HG03558 (cell line): ENCODE data around the gene SCRN3.
"Not testable (repeated sequence)": the region's sequence is repeated elsewhere in the genome, so short reads cannot be mapped to it uniquely, and the experiment has no call there.

Experiments used
- ATAC-seq: cut with Tn5 transposase; IDR thresholded peaks from one replicate; pipeline ENCODE4 v1.9.1; 2021; ENCODE audit warnings: moderate number of reproducible peaks; ENCODE audit not compliant: unreplicated experiment; ENCODE audit errors: extremely low read depth

SCRN3 gene

DNA sequence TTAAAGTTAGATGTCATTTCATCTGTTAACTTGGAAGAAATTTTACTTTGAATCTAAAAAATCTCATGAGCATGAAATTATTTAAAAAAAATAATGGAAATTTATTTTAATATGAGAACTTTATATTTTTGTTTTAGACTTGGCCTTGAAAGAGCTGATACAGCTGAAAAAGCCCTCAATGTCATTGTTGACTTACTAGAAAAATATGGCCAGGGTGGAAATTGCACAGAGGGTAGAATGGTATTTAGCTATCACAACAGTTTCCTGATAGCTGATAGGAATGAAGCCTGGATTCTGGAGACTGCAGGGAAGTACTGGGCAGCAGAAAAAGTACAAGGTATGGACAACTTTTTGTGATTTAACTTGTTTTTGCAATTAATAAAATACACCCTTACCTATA, 5.3 kb downstream of the SCRN3 start:
- ATAC-seq: no peak

DNA sequence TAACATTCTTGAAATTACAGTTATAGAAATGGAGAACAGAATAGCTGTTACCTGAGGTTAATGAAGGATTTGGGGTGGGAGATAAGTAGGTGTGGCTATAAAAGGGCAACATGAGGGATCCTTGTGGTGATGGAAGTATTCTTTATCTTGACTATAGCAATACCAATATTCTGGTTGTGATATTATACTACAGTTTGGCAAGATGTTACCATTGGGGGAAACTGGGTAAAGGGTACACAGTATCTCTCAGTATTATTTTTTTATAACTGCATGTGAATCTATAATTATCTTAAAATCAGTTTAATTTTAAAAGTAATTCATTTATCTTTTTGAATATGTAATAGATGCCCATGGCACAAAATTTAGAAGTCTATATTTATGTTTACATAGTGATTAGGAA, 8.1 kb downstream of the SCRN3 start:
- ATAC-seq: no peak

DNA sequence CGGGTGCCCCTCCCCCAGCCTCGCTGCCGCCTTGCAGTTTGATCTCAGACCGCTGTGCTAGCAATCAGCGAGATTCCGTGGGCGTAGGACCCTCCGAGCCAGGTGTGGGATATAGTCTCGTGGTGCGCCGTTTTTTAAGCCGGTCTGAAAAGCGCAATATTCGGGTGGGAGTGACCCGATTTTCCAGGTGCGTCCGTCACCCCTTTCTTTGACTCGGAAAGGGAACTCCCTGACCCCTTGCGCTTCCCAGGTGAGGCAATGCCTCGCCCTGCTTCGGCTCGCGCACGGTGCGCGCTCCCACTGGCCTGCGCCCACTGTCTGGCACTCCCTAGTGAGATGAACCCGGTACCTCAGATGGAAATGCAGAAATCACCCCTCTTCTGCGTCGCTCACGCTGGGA, 14.5 kb downstream of the SCRN3 start:
- ATAC-seq: not testable (repeated sequence)

DNA sequence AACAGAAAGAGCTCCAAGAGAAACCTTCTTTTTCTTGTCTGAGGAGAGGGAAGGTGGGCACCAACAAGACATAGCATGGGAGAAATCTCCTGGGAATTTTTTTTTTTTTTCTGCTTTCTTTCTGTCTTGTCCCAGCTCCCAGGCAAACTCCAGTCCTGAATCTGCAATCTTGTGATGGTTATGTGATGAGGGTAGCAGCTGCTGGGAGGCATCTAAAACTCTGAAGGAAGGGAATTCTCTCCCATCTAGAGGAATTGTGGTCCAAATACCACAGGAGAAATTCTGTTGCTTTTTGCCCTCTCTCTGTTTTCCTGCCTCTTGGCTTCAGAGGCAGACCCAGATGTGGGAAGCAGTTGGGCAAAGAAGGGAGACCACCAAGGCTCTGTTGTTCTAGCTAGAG, 16.7 kb downstream of the SCRN3 start:
- no peak for ATAC-seq

DNA sequence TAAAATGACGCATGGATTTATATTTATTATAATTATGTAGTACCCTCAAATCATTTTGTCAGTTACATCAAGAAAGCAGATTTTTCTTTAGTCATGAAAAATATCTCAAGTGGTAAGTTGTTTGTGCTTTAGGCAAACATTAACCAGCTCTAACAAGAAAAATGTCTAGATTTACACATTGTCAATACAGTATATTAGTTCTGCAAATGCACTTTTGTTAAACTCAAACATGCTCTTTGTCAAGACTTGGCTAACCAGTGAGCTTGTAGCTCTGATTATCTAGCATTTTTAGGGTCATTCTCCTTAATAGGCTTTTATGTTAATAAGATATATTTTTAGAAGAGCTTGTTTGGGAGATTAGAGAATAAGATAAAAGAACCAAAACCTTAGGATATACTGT, 32.7 kb downstream of the SCRN3 start:
- no peak for ATAC-seq

DNA sequence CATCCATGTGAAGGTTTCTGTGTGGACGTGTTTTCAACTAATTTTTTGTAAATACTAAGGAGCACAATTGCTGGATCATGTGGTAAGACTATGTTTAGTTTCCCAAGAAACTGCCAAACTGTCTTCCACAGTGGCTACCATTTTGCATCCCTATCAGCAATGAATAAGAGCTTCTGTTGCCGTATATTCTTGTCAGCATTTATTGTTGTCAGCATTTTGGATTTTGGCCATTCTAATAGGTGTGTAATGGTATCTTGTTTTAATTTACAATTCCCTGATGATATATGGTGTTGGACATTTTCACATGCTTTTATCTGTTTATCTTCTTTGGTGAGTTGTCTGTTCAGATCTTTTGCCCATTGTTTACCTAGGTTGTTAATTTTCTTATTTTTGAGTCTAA, 34.5 kb downstream of the SCRN3 start:
- no peak for ATAC-seq

DNA sequence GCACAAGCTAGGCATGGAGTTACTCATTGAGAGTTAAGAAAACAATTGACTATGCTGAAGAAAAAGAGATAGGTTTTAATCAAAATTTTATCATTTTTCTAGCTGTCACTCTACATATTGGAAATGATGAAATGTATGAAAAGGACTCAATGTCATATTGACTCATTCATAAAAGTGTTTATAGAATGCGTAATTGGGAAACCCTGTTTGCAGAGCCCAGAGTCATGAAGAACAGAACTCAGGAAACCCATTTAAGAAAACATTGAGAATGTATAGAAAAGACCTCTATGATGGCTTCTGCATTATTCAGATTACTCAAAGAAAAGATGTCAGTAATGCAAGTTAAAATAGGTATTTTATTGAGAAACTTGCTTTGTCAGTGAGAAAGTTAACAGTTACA, 36.4 kb downstream of the SCRN3 start:
- ATAC-seq: no peak

DNA sequence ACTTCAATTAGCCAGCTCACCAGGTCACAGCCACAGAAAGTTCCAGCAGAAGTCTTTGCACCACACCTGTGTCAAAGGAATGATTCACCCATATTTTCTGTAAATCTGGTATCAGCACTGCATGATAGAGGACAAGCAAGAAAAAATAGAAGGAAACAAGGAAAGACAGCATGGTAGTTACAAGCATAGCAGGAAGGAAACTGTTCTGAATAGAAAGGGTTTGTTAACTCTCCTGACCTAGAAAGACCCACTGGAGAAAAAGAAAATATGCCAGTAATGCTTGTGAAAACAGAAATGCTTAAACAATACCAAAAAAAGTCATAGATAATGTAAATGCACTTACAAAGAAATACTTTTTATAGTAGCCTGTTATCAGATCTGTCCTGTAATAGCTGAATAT, 40.8 kb downstream of the SCRN3 start:
- ATAC-seq: no peak

DNA sequence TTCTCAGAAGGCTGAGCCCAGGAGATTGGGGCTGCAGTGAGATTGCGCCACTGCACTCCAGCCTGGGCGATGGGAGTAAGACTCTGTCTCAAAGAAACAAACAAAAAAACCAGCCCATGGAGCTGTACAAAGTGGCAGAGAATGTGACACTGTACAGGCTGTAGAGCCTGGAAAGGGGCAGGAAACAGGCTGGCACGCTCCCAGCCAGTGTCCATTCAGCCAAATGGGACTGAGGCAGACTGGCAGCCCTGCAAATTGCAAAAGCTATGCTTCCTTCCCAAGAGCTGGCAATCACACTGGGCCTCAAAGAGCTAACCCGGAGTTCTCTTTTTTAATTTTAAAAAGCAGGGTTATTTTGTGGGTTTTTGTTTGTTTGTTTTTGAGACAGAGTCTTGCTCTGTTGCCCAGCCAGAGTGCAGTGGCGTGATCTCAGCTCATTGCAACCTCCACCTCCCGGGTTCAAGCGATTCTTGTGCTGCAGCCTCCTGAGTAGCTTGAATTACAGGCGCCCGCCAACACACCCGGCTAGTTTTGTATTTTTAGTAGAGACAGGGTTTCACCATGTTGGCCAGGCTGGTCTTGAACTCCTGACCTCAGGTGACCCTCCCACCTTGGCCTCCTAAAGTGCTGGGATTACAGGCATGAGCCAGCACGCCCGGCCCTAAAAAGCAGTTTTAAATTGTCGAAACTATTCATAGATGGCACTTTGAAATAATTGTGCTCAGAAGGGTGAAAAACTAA, 42.8 kb downstream of the SCRN3 start:
- ATAC-seq: no peak

DNA sequence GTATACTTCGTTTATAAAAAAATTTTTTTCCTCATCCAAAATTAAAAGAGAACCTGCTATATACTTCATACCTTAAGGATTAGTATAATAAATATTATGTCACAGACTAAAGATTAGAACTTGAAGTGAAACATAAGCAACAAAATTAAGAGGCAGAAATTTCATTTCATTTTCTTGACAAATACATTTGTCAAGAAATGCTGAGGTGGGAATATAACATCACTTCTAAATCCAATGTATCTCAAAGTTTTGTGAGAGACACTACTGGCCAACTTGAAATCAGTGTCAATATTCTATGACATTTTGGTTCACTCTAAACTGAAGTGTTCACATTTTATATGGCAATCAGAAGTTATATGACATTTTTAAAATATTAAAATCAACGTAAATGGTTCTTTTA, 43.8 kb downstream of the SCRN3 start:
- ATAC-seq: no peak

DNA sequence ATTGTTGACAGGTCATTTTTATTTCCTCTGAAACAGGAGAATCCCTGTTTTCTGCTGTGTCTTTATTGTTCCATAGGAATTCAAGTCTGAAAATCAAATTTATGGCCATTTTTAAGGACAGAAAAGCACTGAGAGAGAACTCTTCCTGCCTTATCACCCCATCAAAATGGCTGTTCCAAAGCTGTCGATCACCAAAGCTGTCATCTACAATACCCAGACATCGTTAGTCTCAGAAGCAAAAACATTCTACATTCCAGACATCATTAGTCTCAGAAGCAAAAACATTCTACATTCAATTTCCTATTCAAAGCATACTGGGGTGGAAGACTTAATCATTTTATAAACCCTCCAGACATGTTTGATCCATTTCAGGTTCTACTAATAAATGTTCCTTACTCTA, 44.4 kb downstream of the SCRN3 start:
- ATAC-seq: no peak

DNA sequence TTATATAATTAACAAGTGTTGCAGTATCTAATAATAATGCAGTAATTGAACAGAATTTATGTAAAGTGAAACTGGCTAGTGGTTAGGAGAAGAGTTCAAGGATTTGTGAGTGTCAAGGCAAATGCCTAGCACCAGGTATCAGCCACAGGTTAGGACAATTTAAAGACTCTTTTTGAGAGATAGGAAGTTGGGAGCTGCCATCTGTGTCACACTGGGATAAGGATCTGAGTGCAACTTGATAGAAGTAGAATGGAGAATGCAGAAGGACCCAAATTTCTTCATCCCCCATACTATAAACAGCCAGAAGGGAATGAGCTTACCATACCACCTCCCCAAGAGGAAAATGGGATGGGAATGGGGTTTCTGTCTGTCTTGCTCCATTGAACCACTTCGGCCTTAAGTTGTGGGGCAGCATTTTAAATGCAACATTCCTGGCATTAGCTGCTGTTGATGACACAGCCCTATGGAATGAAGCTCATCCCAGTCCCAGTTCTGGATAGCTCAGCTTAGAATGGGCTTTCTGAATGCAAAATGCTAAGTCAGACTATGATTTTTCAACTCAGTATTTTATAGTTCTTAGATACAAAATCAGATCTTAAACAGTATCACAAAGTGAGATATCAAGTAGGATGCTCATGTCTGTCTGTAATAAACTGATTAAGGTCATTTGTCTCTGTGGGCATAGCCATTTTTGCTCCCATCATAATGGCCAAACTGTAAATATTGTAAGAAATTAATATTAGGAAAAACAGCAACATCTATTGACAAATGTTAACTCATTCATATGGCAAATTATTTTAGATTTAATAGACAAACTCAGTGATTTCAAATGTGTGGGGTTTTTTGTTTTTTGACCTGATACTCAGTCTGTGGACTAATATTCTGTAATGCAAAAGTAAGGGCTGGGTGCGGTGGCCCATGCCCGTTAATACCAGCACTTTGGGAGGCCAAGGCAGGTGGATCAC, 47.3 kb downstream of the SCRN3 start:
- ATAC-seq: no peak

DNA sequence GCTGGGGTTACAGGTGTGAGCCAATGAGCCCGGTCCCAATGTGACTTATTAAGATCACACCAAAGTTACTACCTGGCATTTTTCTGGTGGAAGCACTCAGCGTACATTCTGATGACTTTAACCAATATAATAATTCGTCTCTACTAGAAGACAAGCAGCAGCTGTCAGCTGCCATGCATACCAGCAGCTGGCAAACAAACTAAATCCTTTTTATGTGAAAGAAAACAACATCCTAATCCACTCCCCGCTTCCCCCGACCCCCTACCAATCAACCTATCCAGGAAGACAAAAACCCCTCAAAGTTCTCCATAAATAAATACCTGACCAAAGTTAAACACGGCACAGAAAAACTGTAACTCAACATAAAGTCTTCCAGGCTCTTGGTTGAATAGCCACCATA, 49.2 kb downstream of the SCRN3 start:
- ATAC-seq: no peak

DNA sequence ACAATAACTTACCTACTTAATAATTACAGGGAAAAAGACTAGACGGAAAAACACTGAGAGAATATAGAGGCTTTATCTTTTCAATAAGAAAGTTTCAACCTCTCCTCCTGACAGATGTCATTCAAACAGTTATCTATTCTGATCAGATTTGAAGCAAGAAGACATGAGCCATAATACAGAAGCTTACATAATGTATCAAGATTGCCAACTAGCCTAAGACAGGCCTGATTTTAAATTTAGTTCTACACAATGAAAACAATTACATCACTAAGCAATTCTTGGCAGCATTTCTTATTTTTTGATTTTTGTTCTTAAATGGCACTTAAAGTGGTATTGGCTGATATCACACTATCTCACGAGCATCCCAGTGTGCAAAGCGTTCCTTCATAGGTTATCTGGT, 49.7 kb downstream of the SCRN3 start:
- ATAC-seq: no peak

DNA sequence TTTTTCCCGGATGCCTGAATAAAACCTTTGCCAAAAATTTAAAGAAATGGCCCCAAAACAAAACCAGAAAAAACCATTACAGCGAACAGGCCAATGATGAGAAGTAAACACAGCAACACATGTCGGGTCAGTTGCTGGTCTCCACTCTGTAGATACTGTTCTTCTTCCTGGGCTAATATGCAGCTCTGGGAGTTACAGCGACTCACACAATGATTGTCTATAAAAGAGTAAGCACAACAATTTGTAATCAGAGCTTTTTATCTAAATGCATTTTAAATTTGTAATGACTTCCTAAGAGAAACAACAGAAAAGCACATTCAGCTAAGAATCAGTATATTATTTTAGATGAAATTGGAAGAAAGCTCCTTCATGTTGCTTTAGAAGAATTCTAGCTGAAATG, 51.0 kb downstream of the SCRN3 start:
- ATAC-seq: no peak

DNA sequence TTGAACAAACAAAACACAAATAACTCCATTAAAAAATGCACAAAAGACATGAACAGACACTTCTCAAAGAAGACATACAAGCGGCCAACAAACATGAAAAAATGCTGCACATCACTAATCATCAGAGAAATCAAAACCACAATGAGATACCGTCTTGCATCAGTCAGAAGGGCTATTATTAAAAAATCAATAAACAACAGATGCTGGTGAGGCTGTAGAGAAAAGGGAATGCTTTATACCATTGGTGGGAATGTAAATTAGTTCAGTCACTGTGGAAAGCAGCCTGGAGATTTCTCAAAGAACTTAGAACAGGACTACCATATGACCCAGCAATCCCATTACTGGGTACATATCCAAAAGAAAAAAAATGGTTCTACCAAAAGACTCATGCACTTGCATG, 53.5 kb downstream of the SCRN3 start:
- ATAC-seq: no peak

DNA sequence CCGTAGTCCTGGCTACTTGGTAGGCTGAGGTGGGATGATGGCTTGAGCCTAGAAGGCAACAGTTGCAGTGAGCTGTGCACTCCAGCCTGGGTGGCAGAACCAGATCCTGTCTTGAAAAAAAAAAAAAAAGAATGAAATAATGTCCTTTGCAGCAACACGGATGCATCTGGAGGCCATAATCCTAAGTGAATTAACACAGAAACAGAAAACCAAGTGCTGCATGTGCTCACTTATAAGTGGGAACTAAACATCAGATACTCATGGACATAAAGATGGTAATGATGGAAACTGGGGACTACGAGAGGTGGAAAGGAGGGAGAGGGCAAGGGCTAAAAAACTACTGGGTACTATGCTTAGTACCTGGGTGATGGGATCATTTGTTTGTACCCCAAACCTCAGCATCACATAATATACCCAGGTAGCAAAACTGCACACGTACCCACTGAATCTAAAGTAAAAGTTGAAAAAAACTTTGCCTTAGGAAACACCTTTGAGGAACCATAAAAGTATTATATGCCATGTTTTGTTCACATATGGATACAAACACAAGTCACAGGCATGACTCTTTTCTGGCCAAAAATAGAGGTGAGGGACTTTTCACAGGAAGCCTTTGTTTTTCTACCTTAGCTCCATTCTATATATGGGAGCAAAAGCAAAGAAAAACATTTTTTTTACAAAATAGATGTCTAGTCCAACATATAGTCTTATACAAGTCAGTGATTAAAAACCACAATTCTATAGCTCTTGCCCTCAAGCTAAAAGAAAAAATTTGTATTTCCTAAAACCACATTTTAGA, 54.7 kb downstream of the SCRN3 start:
- ATAC-seq: no peak

DNA sequence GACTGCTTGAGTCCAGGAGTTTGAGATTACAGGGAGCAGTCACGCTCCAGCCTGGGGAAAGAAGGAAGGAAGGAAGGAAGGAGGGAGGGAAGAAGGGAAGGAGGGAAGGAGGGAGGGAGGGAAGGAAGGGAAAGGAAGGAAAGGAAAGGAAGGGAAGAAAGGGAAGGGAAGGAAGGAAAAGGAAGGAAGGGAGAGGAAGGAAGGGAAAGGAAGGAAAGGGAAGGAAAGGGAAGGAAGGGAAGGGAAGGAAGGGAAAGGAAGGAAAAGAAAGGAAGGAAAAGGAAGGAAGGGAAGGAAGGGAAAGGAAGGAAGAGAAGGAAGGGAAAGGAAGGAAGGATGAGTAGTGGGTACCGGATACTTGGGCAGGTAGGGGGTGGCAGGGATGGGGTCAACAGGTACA, 59.0 kb downstream of the SCRN3 start:
- ATAC-seq: no peak

DNA sequence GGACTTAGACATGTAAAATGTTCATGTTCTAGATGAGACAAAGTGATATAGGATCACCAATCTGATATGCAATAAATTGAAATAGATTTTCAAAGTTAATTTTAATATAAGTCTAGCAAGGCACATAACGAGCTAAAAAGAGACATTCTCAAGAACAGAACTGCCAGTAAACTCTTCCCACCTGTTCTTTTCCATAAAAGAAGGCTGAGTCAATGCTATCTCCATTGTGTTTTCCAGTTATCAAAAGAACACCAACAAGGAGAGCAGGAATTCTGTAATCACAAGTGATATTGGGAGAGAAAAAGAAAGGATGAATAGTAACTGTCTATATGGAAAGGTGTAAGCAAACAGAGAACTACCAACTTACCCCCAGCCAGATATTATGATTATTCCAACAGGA, 65.7 kb downstream of the SCRN3 start:
- no peak for ATAC-seq

DNA sequence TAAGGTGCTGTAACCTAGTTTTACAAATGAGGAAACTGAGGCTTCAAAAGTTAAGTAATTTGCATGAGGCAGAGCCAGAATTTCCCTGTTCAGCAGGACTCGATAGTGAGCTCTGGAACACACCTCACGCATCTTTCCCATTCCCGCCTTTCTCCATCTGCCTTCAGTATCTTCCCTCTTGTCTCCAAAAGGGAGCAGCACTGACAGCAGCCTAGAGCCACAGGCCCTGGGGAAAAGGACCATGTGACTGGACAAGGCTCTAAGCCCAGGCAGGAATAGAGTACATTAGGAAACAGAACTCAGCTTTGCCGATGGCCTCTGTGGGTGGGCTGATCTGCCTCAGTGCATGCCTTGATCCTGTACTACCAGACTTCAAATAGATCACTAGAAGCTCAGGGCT, 69.8 kb downstream of the SCRN3 start:
- no peak for ATAC-seq

DNA sequence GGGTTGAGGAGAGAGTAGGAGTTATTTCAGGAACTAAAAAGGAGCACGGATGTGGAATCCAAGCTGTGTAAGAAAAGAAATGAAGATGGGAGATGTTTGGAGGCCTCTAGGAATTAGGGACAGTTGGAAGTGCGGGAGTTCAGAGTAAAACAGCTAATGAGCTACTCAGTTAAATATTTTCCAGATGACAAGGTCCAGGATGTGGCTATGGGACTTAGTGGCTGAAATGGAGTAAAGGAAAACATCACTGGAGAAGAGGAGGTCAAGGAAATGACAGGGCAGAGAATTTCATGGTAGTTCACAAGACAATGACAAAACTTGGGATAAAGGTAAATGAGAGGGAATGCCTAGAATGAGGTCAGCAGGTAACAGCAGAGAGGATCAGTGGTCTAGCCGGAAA, 78.3 kb downstream of the SCRN3 start:
- ATAC-seq: no peak
